NT2/D1 (cell line): ENCODE measurements around the gene CLTRN.

Experiments
- SUZ12 ChIP-seq: IDR thresholded peaks from 2 replicates; pipeline ENCODE4 v1.6.1; 2011; ENCODE audit not compliant: insufficient read length, insufficient read depth; ENCODE audit errors: extremely low read depth
- YY1 ChIP-seq: IDR thresholded peaks from 2 replicates; pipeline ENCODE4 v1.6.1; 2011; ENCODE audit not compliant: insufficient read length, insufficient read depth
- ZNF274 ChIP-seq: IDR thresholded peaks from 2 replicates; pipeline ENCODE4 v1.6.1; 2011; ENCODE audit warnings: mild to moderate bottlenecking, low read depth, low read length

- TF ChIP-seq ZNF274 (no peak), YY1 (no peak), SUZ12 (no peak)
These were observed 9.4 kb upstream of the CLTRN start for GRCh38 chrX:15673970-15674369.
